KG1 (cell line): ENCODE data around the gene FBXO10.
"Not testable (repeated sequence)": the region's sequence is repeated elsewhere in the genome, so short reads cannot be mapped to it uniquely, and the experiment has no call there.

ENCODE experiments used
- DNase-seq: peaks from one replicate; lab custom pipeline; 2025; lab: John Stamatoyannopoulos, UW

FBXO10 gene

GRCh38 chr9:37551468-37551867, 24.7 kb downstream of the FBXO10 start:
- no peak for DNase-seq

- DNase-seq, result no peak
These were observed 25.4 kb downstream of the FBXO10 start for GRCh38 chr9:37550781-37551180.

- no peak for DNase-seq
These were observed 26.7 kb downstream of the FBXO10 start for GRCh38 chr9:37549527-37549926.

GRCh38 chr9:37547328-37547878, 28.8 kb downstream of the FBXO10 start:
- DNase-seq, result no peak

- no peak for DNase-seq
These were observed 32.7 kb downstream of the FBXO10 start for GRCh38 chr9:37543468-37543867.

- no peak for DNase-seq
These were observed 33.3 kb downstream of the FBXO10 start for GRCh38 chr9:37542895-37543294.

- no peak for DNase-seq
These were observed 33.7 kb downstream of the FBXO10 start for GRCh38 chr9:37542488-37542887.

GRCh38 chr9:37541465-37541864, 34.7 kb downstream of the FBXO10 start:
- no peak for DNase-seq

- no peak for DNase-seq
These were observed 35.5 kb downstream of the FBXO10 start for GRCh38 chr9:37540634-37541033.

- DNase-seq, result no peak
These were observed 36.5 kb downstream of the FBXO10 start for GRCh38 chr9:37539634-37540033.

- DNase-seq, result no peak
These were observed 38.1 kb downstream of the FBXO10 start for GRCh38 chr9:37538099-37538498.

- no peak for DNase-seq
These were observed 41.3 kb downstream of the FBXO10 start for GRCh38 chr9:37534901-37535300.

- no peak for DNase-seq
These were observed 41.8 kb downstream of the FBXO10 start for GRCh38 chr9:37534412-37534811.

GRCh38 chr9:37531699-37532098, 44.5 kb downstream of the FBXO10 start:
- DNase-seq, result no peak

- no peak for DNase-seq
These were observed 47.3 kb downstream of the FBXO10 start for GRCh38 chr9:37528652-37529471.

- DNase-seq, result no peak
These were observed 52.3 kb downstream of the FBXO10 start for GRCh38 chr9:37523916-37524315.

- no peak for DNase-seq
These were observed 53.2 kb downstream of the FBXO10 start for GRCh38 chr9:37522971-37523370.

- no peak for DNase-seq
These were observed 55.1 kb downstream of the FBXO10 start for GRCh38 chr9:37521111-37521510.

- no peak for DNase-seq
These were observed 55.5 kb downstream of the FBXO10 start for GRCh38 chr9:37520641-37521040.

- DNase-seq, result no peak
These were observed 58.3 kb downstream of the FBXO10 start for GRCh38 chr9:37517923-37518322.

GRCh38 chr9:37515620-37516258, 60.4 kb downstream of the FBXO10 start:
- no peak for DNase-seq

- DNase-seq, result no peak
These were observed 61.2 kb downstream of the FBXO10 start for GRCh38 chr9:37514999-37515398.

GRCh38 chr9:37514415-37514814, 61.8 kb downstream of the FBXO10 start:
- DNase-seq, result not testable (repeated sequence)
